IMR-90 (cell line): Measurements from ENCODE around the gene ECE2. TPM values are rescaled to one million over a fixed set of nuclear protein-coding genes. Genes with fewer than 3 reads are reported as not detected.

Experiments
- ATAC-seq: fragments of 200-7000 bp; cut with Tn5 transposase; 2 replicates; pipeline ENCODE4 v1.9.1; 2020; ENCODE audit warnings: low read depth, mild to moderate bottlenecking, moderate library complexity
- BruUV-seq: library from RNA; stranded (reverse); fragments of 400-500 nt; replicated peaks from 2 replicates; lab custom pipeline; 2021; lab: Mats Ljungman, UMichigan
- CTCF ChIA-PET: fragments of 300-600 bp; formaldehyde crosslinking; extraction: SDS; loops from one replicate; lab custom pipeline; 2021; ENCODE audit warnings: antibody characterized with exemption; lab: Yijun Ruan, JAX
- POLR2A ChIA-PET: fragments of 300-600 bp; sonication (Branson Sonifier 250); formaldehyde crosslinking; loops from one replicate; lab custom pipeline; 2022; ENCODE audit warnings: antibody characterized with exemption; ENCODE audit not compliant: unreplicated experiment; lab: Charles Lee
- DNase-seq: peaks from one replicate; pipeline ENCODE4 v3.0.0; 2013
- H2AFZ ChIP-seq: replicated peaks from 2 replicates; pipeline ENCODE3; 2013; ENCODE audit warnings: low read length, mild to moderate bottlenecking; ENCODE audit not compliant: poor library complexity
- H2AK5ac ChIP-seq: 2 replicates; pipeline ENCODE4 v1.6.1; 2013; ENCODE audit warnings: low read depth, low read length, inconsistent platforms
- H2AK9ac ChIP-seq: replicated peaks from 2 replicates; pipeline ENCODE3; 2013; ENCODE audit warnings: mild to moderate bottlenecking, low read depth, low read length, moderate library complexity; ENCODE audit not compliant: poor library complexity
- H2BK120ac ChIP-seq: 2 replicates; pipeline ENCODE4 v1.6.1; 2013; ENCODE audit warnings: low read depth, low read length, inconsistent platforms
- H2BK15ac ChIP-seq: 3 replicates; pipeline ENCODE4 v1.6.1; 2013; ENCODE audit warnings: low read depth, low read length, inconsistent platforms
- H2BK20ac ChIP-seq: 2 replicates; pipeline ENCODE4 v1.6.1; 2013; ENCODE audit warnings: low read depth, mild to moderate bottlenecking, inconsistent platforms, low read length, moderate library complexity
- H2BK5ac ChIP-seq: 2 replicates; pipeline ENCODE4 v1.6.1; 2013; ENCODE audit warnings: mild to moderate bottlenecking, low read depth, low read length, inconsistent platforms; ENCODE audit not compliant: poor library complexity, severe bottlenecking
- H3K14ac ChIP-seq: replicated peaks from 2 replicates; pipeline ENCODE4 v1.6.1; 2013; ENCODE audit warnings: low read depth, low read length, inconsistent platforms
- H3K18ac ChIP-seq: 2 replicates; pipeline ENCODE4 v1.6.1; 2013; ENCODE audit warnings: low read depth, low read length, control low read depth
- H3K23ac ChIP-seq: 2 replicates; pipeline ENCODE4 v1.6.1; 2013; ENCODE audit warnings: low read depth, low read length, inconsistent platforms
- H3K27ac ChIP-seq: 2 replicates; pipeline ENCODE4 v1.5.1; 2013; ENCODE audit warnings: mild to moderate bottlenecking, control low read depth, low read length; ENCODE audit not compliant: insufficient read depth
- H3K27me3 ChIP-seq: 2 replicates; pipeline ENCODE4 v1.6.1; 2013; ENCODE audit warnings: low read length; ENCODE audit not compliant: control insufficient read depth, insufficient read depth
- H3K36me3 ChIP-seq: 2 replicates; pipeline ENCODE4 v1.6.1; 2013; ENCODE audit warnings: low read length, mixed read lengths; ENCODE audit not compliant: control insufficient read depth, insufficient read depth
- H3K4ac ChIP-seq: 2 replicates; pipeline ENCODE4 v1.6.1; 2013; ENCODE audit warnings: low read depth, low read length, inconsistent platforms
- H3K4me1 ChIP-seq: 2 replicates; pipeline ENCODE4 v1.6.1; 2013; ENCODE audit warnings: low read length, mixed read lengths; ENCODE audit not compliant: control insufficient read depth, insufficient read depth
- H3K4me2 ChIP-seq: 2 replicates; pipeline ENCODE4 v1.6.1; 2013; ENCODE audit warnings: low read depth, mild to moderate bottlenecking, control low read depth, low read length, moderate library complexity
- H3K4me3 ChIP-seq: 2 replicates; pipeline ENCODE4 v1.5.1; 2013; ENCODE audit warnings: low read depth, mild to moderate bottlenecking, control low read depth, low read length, moderate library complexity; ENCODE audit not compliant: insufficient read depth
- H3K56ac ChIP-seq: 2 replicates; pipeline ENCODE4 v1.6.1; 2013; ENCODE audit warnings: low read length, inconsistent platforms; ENCODE audit not compliant: insufficient read depth; ENCODE audit errors: extremely low read depth
- H3K79me1 ChIP-seq, 2 experiments: 2 replicates each; pipeline ENCODE4 v1.6.1; 2013; ENCODE audit warnings: low read length in 2 of 2, inconsistent platforms in 1 of 2, low read depth in 1 of 2
- H3K9ac ChIP-seq: 2 replicates; pipeline ENCODE4 v1.6.1; 2013; ENCODE audit warnings: low read depth, low read length, control low read depth
- H3K9me1 ChIP-seq: 2 replicates; pipeline ENCODE4 v1.6.1; 2013; ENCODE audit warnings: low read length, inconsistent platforms; ENCODE audit not compliant: insufficient read depth
- H3K9me3 ChIP-seq: 2 replicates; pipeline ENCODE4 v1.6.1; 2013; ENCODE audit warnings: low read length; ENCODE audit not compliant: control insufficient read depth, insufficient read depth
- H4K20me1 ChIP-seq: 2 replicates; pipeline ENCODE4 v1.6.1; 2013; ENCODE audit warnings: low read length, inconsistent platforms; ENCODE audit not compliant: insufficient read depth
- H4K5ac ChIP-seq: 2 replicates; pipeline ENCODE4 v1.6.1; 2013; ENCODE audit warnings: mild to moderate bottlenecking, low read depth, low read length, control low read depth
- H4K8ac ChIP-seq, 2 experiments: 2 replicates each; pipeline ENCODE4 v1.6.1; 2013; ENCODE audit warnings: low read depth in 2 of 2, low read length in 2 of 2, control low read depth in 1 of 2, inconsistent platforms in 1 of 2
- H4K91ac ChIP-seq: 2 replicates; pipeline ENCODE4 v1.6.1; 2013; ENCODE audit warnings: low read depth, low read length, inconsistent platforms; ENCODE audit not compliant: insufficient read depth
- BHLHE40 ChIP-seq: fragments of 150-350 bp; IDR thresholded peaks from 2 replicates; pipeline ENCODE4 v1.6.1; 2016; ENCODE audit warnings: mild to moderate bottlenecking, low read depth, low read length
- CEBPB ChIP-seq: IDR thresholded peaks from 2 replicates; pipeline ENCODE4 v1.6.1; 2012; ENCODE audit warnings: low read depth, low read length, improper control_type of control experiment
- CHD1 ChIP-seq: IDR thresholded peaks from 2 replicates; pipeline ENCODE4 v1.6.1; 2012; ENCODE audit warnings: low read depth, low read length, improper control_type of control experiment
- FOS ChIP-seq: fragments of 150-350 bp; IDR thresholded peaks from 2 replicates; pipeline ENCODE4 v1.6.1; 2016; ENCODE audit warnings: low read depth, low read length
- MAZ ChIP-seq: IDR thresholded peaks from 2 replicates; pipeline ENCODE4 v1.6.1; 2012; ENCODE audit warnings: low read depth, mild to moderate bottlenecking, low read length, improper control_type of control experiment, moderate library complexity, borderline replicate concordance
- MXI1 ChIP-seq: IDR thresholded peaks from 2 replicates; pipeline ENCODE4 v1.6.1; 2012; ENCODE audit warnings: low read depth, mild to moderate bottlenecking, low read length, moderate library complexity, borderline replicate concordance
- NFE2L2 ChIP-seq: fragments of 150-350 bp; IDR thresholded peaks from 2 replicates; pipeline ENCODE4 v1.6.1; 2016; ENCODE audit warnings: low read depth, mild to moderate bottlenecking, low read length
- POLR2A ChIP-seq: IDR thresholded peaks from 2 replicates; pipeline ENCODE4 v1.6.1; 2012; ENCODE audit warnings: mild to moderate bottlenecking, low read depth, low read length
- RCOR1 ChIP-seq: IDR thresholded peaks from 2 replicates; pipeline ENCODE4 v1.6.1; 2012; ENCODE audit warnings: mild to moderate bottlenecking, low read length, improper control_type of control experiment; ENCODE audit not compliant: insufficient replicate concordance
- RFX5 ChIP-seq: IDR thresholded peaks from 2 replicates; pipeline ENCODE4 v1.8.0; 2012; ENCODE audit warnings: low read depth, mild to moderate bottlenecking, low read length, moderate library complexity
- WGBS, 2 experiments: methylation state at CpG; one replicate each; pipeline versions ENCODE4 v1.1.5 to v1.1.7; 2013; ENCODE audit warnings: missing lambda C conversion rate in 2 of 2; ENCODE audit not compliant: insufficient read length in 1 of 2; ENCODE audit errors: extremely low coverage in 2 of 2; 5-methylcytosine and 5-hydroxymethylcytosine counted together
- dilution Hi-C: fragments of 300-500 bp; cut with HindIII; formaldehyde crosslinking; loops from one replicate; pipeline ENCODE4 v1.14.3; 2018; ENCODE audit warnings: low sequenced_read_pairs; ENCODE audit not compliant: unreplicated experiment
- in situ Hi-C: fragments of 300-500 bp; cut with MboI; formaldehyde crosslinking; loops from 3 replicates; pipeline ENCODE4 v1.14.3; 2019; ENCODE audit warnings: low sequenced_read_pairs, inconsistent platforms, mixed read lengths
- intact Hi-C: fragments of 100-400 bp; cut with micrococcal nuclease; formaldehyde crosslinking; loops from 2 replicates; pipeline ENCODE4 v1.10.0; 2022
- polyA plus RNA-seq, 3 experiments: library from polyadenylated mRNA; depleted of rRNA; stranded (reverse); fragments of >200 nt; gene quantifications; 2 replicates each; pipeline ENCODE4 v1.2.3, GENCODE V29; 2012; ENCODE audit warnings: low replicate concordance in 1 of 3
- total RNA-seq: library from RNA; depleted of rRNA; stranded (reverse); fragments of >200 nt; gene quantifications from 2 replicates; pipeline ENCODE4 v1.2.3, GENCODE V29; 2012
- TF ChIP-seq, protein P1 (sequence below): fragments of 150-350 bp; IDR thresholded peaks from 2 replicates; pipeline ENCODE4 v1.6.1; 2016; ENCODE audit warnings: low read depth, mild to moderate bottlenecking, low read length, moderate library complexity, borderline replicate concordance
- TF ChIP-seq, protein P2 (sequence below): fragments of 150-350 bp; IDR thresholded peaks from 2 replicates; pipeline ENCODE4 v1.6.1; 2017; ENCODE audit warnings: mild to moderate bottlenecking, antibody characterized with exemption, low read length, low read depth
- TF ChIP-seq, protein P3 (sequence below): conservative IDR thresholded peaks from 2 replicates; pipeline ENCODE4 v1.5.1; 2012; ENCODE audit warnings: mild to moderate bottlenecking, low read depth, low read length, improper control_type of control experiment

The ECE2 gene
- total and polyA plus RNA-seq, 2 of the 4 experiments (the other 2 are of a cell fraction): not detected

DNA sequence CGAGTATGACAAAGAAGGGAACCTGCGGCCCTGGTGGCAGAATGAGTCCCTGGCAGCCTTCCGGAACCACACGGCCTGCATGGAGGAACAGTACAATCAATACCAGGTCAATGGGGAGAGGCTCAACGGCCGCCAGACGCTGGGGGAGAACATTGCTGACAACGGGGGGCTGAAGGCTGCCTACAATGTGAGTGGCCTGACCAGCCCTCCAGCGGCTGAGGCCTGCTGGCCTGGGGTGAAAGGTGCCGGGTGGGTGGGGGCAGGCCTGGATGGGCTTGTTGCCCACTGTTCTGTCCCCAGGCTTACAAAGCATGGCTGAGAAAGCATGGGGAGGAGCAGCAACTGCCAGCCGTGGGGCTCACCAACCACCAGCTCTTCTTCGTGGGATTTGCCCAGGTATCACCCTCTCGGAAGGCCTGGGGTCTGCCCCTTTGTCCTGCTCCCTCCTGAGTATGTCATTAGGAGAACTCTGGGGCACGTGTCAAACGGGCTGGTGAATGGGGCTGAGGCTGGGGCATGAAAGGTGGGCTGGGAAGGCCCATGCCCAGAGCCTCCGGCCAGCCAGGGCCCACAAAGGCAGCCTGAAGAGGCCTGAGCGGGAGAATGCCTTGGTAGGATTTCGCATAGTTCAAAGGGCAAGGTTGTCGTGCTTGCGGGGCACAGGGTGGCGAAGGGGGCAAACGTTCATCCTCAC, 15.4 kb downstream of the ECE2 start:
- WGBS, 2 experiments: 67% methylated on average over 9 of the region's 22 CpGs; no CpG with 5 or more reads in 1 of the 2 experiments
- intact Hi-C loops: no loop called here

More for the DNA sequence above, 15.4 kb downstream of the ECE2 start:
- DNase-seq (no peak), ATAC-seq (no peak)
- Histone ChIP-seq H2AK5ac (no peak overlapping the region), H2AFZ (no peak overlapping the region), H3K79me1 (no peaks in the 10 kb centered on the region), H4K8ac (no peak overlapping the region), H3K56ac (no peak overlapping the region), H3K18ac (no peak overlapping the region), H3K9me3 (no peaks in the 10 kb centered on the region), H3K4ac (no peak overlapping the region), H2BK5ac (no peak overlapping the region), H3K14ac (no peak overlapping the region), H2AK9ac (no peak overlapping the region), H3K23ac (no peak overlapping the region), H2BK15ac (no peak overlapping the region), H4K91ac (no peak overlapping the region), H3K4me3 (no peak overlapping the region), H3K4me2 (no peak overlapping the region), H3K4me1 (no peaks in the 10 kb centered on the region), H3K36me3 (no peaks in the 10 kb centered on the region), H2BK120ac (no peak overlapping the region), H4K20me1 (no peaks in the 10 kb centered on the region), H3K9ac (no peak overlapping the region), H4K5ac (no peak overlapping the region), H3K27ac (no peak overlapping the region), H3K27me3 (peaks cover 21% of the 10 kb centered on the region; the same call in 1 of the 2 replicates), H2BK20ac (no peak overlapping the region), H3K9me1 (no peaks in the 10 kb centered on the region)
- in situ Hi-C loops: no loop called here
- dilution Hi-C loops: no loop called here
- TF ChIP-seq RFX5: no peak
- TF ChIP-seq, protein P1, sequence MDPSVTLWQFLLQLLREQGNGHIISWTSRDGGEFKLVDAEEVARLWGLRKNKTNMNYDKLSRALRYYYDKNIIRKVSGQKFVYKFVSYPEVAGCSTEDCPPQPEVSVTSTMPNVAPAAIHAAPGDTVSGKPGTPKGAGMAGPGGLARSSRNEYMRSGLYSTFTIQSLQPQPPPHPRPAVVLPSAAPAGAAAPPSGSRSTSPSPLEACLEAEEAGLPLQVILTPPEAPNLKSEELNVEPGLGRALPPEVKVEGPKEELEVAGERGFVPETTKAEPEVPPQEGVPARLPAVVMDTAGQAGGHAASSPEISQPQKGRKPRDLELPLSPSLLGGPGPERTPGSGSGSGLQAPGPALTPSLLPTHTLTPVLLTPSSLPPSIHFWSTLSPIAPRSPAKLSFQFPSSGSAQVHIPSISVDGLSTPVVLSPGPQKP: no peak
- no peak for TF ChIP-seq CHD1
- no peak for TF ChIP-seq FOS
- TF ChIP-seq, protein P2, sequence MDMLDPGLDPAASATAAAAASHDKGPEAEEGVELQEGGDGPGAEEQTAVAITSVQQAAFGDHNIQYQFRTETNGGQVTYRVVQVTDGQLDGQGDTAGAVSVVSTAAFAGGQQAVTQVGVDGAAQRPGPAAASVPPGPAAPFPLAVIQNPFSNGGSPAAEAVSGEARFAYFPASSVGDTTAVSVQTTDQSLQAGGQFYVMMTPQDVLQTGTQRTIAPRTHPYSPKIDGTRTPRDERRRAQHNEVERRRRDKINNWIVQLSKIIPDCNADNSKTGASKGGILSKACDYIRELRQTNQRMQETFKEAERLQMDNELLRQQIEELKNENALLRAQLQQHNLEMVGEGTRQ: no peak
- TF ChIP-seq POLR2A: no peak
- TF ChIP-seq NFE2L2: no peak
- no peak for TF ChIP-seq MAZ
- no peak for TF ChIP-seq CEBPB
- TF ChIP-seq RCOR1: no peak
- TF ChIP-seq, protein P3, sequence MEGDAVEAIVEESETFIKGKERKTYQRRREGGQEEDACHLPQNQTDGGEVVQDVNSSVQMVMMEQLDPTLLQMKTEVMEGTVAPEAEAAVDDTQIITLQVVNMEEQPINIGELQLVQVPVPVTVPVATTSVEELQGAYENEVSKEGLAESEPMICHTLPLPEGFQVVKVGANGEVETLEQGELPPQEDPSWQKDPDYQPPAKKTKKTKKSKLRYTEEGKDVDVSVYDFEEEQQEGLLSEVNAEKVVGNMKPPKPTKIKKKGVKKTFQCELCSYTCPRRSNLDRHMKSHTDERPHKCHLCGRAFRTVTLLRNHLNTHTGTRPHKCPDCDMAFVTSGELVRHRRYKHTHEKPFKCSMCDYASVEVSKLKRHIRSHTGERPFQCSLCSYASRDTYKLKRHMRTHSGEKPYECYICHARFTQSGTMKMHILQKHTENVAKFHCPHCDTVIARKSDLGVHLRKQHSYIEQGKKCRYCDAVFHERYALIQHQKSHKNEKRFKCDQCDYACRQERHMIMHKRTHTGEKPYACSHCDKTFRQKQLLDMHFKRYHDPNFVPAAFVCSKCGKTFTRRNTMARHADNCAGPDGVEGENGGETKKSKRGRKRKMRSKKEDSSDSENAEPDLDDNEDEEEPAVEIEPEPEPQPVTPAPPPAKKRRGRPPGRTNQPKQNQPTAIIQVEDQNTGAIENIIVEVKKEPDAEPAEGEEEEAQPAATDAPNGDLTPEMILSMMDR: no peak
- TF ChIP-seq MXI1: no peak
- TF ChIP-seq BHLHE40: no peak
- no TSS peak for BruUV-seq
- ChIA-PET CTCF (no interaction called here), POLR2A (no interaction called here)
